ENCODE measurements around the gene EIF2D.
A peak's percentile ranks its signal among the peaks of the same experiment; 100 is the strongest.
"Not testable (repeated sequence)": the region's sequence is repeated elsewhere in the genome, so short reads cannot be mapped to it uniquely, and the experiment has no call there.

EIF2D gene

GRCh38 chr1:206651958-206652890 lies 40.0 kb upstream of the EIF2D start:
- Histone ChIP-seq H3K9me3 (replicated peaks; ENCODE audit: low read length) (no peaks in the 10 kb centered on the region), H3K9ac (ENCODE audit: low read depth, low read length) (no peak overlapping the region), H3K27me3 (ENCODE audit: control insufficient read depth, insufficient read depth, low read length) (no peaks in the 10 kb centered on the region), H3K36me3 (ENCODE audit: insufficient read depth, low read length) (peaks cover 20% of the 10 kb centered on the region), H3K4me3 (ENCODE audit: low read length) (no peak overlapping the region), H3K4me1 (ENCODE audit: control insufficient read depth, insufficient read depth, low read length) (peaks cover 6% of the 10 kb centered on the region), H3K4me2 (ENCODE audit: low read length) (no peak overlapping the region)

- no peaks in the 10 kb centered on the region for H3K9me3 ChIP-seq (replicated peaks; ENCODE audit: low read length)
- peaks cover 6% of the 10 kb centered on the region for H3K4me1 ChIP-seq (ENCODE audit: control insufficient read depth, insufficient read depth, low read length)
- no peak overlapping the region for H3K9ac ChIP-seq (ENCODE audit: low read depth, low read length)
- peaks cover 21% of the 10 kb centered on the region for H3K36me3 ChIP-seq (ENCODE audit: insufficient read depth, low read length)
- H3K4me3 ChIP-seq (ENCODE audit: low read length), result no peak overlapping the region
- no peaks in the 10 kb centered on the region for H3K27me3 ChIP-seq (ENCODE audit: control insufficient read depth, insufficient read depth, low read length)
- no peak overlapping the region for H3K4me2 ChIP-seq (ENCODE audit: low read length)
Observed at GRCh38 chr1:206651014-206651413, 38.7 kb upstream of the EIF2D start.

GRCh38 chr1:206649261-206649921 lies 37.1 kb upstream of the EIF2D start:
- H3K4me3 ChIP-seq (ENCODE audit: low read length), result no peak overlapping the region
- peaks cover 21% of the 10 kb centered on the region for H3K36me3 ChIP-seq (ENCODE audit: insufficient read depth, low read length)
- no peak overlapping the region for H3K9ac ChIP-seq (ENCODE audit: low read depth, low read length)
- no peaks in the 10 kb centered on the region for H3K9me3 ChIP-seq (replicated peaks; ENCODE audit: low read length)
- no peak overlapping the region for H3K4me2 ChIP-seq (ENCODE audit: low read length)
- H3K4me1 ChIP-seq (ENCODE audit: control insufficient read depth, insufficient read depth, low read length), result peaks cover 6% of the 10 kb centered on the region
- no peaks in the 10 kb centered on the region for H3K27me3 ChIP-seq (ENCODE audit: control insufficient read depth, insufficient read depth, low read length)

- Histone ChIP-seq H3K4me3 (ENCODE audit: low read length) (no peak overlapping the region), H3K9ac (ENCODE audit: low read depth, low read length) (no peak overlapping the region), H3K4me2 (ENCODE audit: low read length) (no peak overlapping the region), H3K36me3 (ENCODE audit: insufficient read depth, low read length) (peaks cover 25% of the 10 kb centered on the region), H3K9me3 (replicated peaks; ENCODE audit: low read length) (no peaks in the 10 kb centered on the region), H3K27me3 (ENCODE audit: control insufficient read depth, insufficient read depth, low read length) (no peaks in the 10 kb centered on the region), H3K4me1 (ENCODE audit: control insufficient read depth, insufficient read depth, low read length) (peaks cover under 1% of the 10 kb centered on the region)
Observed at GRCh38 chr1:206647224-206647623, 35.0 kb upstream of the EIF2D start.

- no peak overlapping the region for H3K4me2 ChIP-seq (ENCODE audit: low read length)
- no peaks in the 10 kb centered on the region for H3K27me3 ChIP-seq (ENCODE audit: control insufficient read depth, insufficient read depth, low read length)
- H3K4me1 ChIP-seq (ENCODE audit: control insufficient read depth, insufficient read depth, low read length), result no peaks in the 10 kb centered on the region
- no peak overlapping the region for H3K4me3 ChIP-seq (ENCODE audit: low read length)
- H3K36me3 ChIP-seq (ENCODE audit: insufficient read depth, low read length), result peaks cover 22% of the 10 kb centered on the region
- H3K9ac ChIP-seq (ENCODE audit: low read depth, low read length), result no peak overlapping the region
- H3K9me3 ChIP-seq (replicated peaks; ENCODE audit: low read length), result no peaks in the 10 kb centered on the region
Observed at GRCh38 chr1:206646504-206646903, 34.2 kb upstream of the EIF2D start.

GRCh38 chr1:206643118-206643698 lies 30.9 kb upstream of the EIF2D start:
- Histone ChIP-seq H3K36me3 (ENCODE audit: insufficient read depth, low read length) (peaks cover 20% of the 10 kb centered on the region), H3K4me2 (ENCODE audit: low read length) (no peak overlapping the region), H3K9ac (ENCODE audit: low read depth, low read length) (no peak overlapping the region), H3K4me3 (ENCODE audit: low read length) (no peak overlapping the region), H3K27me3 (ENCODE audit: control insufficient read depth, insufficient read depth, low read length) (no peaks in the 10 kb centered on the region), H3K9me3 (replicated peaks; ENCODE audit: low read length) (no peaks in the 10 kb centered on the region), H3K4me1 (ENCODE audit: control insufficient read depth, insufficient read depth, low read length) (peaks cover 7% of the 10 kb centered on the region)

- not testable (repeated sequence) for H3K27me3 ChIP-seq (ENCODE audit: control insufficient read depth, insufficient read depth, low read length)
- H3K4me1 ChIP-seq (ENCODE audit: control insufficient read depth, insufficient read depth, low read length), result peaks cover 13% of the 10 kb centered on the region
Observed at GRCh38 chr1:206642074-206642473, 29.8 kb upstream of the EIF2D start.

GRCh38 chr1:206637605-206638004 lies 25.3 kb upstream of the EIF2D start:
- H3K4me3 ChIP-seq (ENCODE audit: low read length), result peak overlapping the region; percentile 98
- H3K36me3 ChIP-seq (ENCODE audit: insufficient read depth, low read length), result peaks cover 5% of the 10 kb centered on the region
- no peaks in the 10 kb centered on the region for H3K27me3 ChIP-seq (ENCODE audit: control insufficient read depth, insufficient read depth, low read length)
- peak overlapping the region; percentile 88 for H3K9ac ChIP-seq (ENCODE audit: low read depth, low read length)
- H3K4me1 ChIP-seq (ENCODE audit: control insufficient read depth, insufficient read depth, low read length), result peaks cover 41% of the 10 kb centered on the region
- peak overlapping the region; percentile 95 for H3K4me2 ChIP-seq (ENCODE audit: low read length)
- H3K9me3 ChIP-seq (replicated peaks; ENCODE audit: low read length), result no peaks in the 10 kb centered on the region

More at GRCh38 chr1:206642074-206642473, 29.8 kb upstream of the EIF2D start:
- H3K4me2 ChIP-seq (ENCODE audit: low read length); H3K9ac ChIP-seq (ENCODE audit: low read depth, low read length); H3K9me3 ChIP-seq (replicated peaks; ENCODE audit: low read length); H3K4me3 ChIP-seq (ENCODE audit: low read length); H3K36me3 ChIP-seq (ENCODE audit: insufficient read depth, low read length): not testable (repeated sequence)

- Histone ChIP-seq H3K4me3 (ENCODE audit: low read length) (peak overlapping the region; percentile 98), H3K4me2 (ENCODE audit: low read length) (peak overlapping the region; percentile 95), H3K9ac (ENCODE audit: low read depth, low read length) (peak overlapping the region; percentile 88), H3K27me3 (ENCODE audit: control insufficient read depth, insufficient read depth, low read length) (no peaks in the 10 kb centered on the region), H3K4me1 (ENCODE audit: control insufficient read depth, insufficient read depth, low read length) (peaks cover 41% of the 10 kb centered on the region), H3K9me3 (replicated peaks; ENCODE audit: low read length) (no peaks in the 10 kb centered on the region), H3K36me3 (ENCODE audit: insufficient read depth, low read length) (peaks cover 5% of the 10 kb centered on the region)
Observed at GRCh38 chr1:206636671-206637070, 24.4 kb upstream of the EIF2D start.

GRCh38 chr1:206635978-206636345 lies 23.7 kb upstream of the EIF2D start:
- H3K4me1 ChIP-seq (ENCODE audit: control insufficient read depth, insufficient read depth, low read length), result peaks cover 41% of the 10 kb centered on the region
- peak overlapping the region; percentile 95 for H3K4me2 ChIP-seq (ENCODE audit: low read length)
- H3K9me3 ChIP-seq (replicated peaks; ENCODE audit: low read length), result no peaks in the 10 kb centered on the region
- H3K27me3 ChIP-seq (ENCODE audit: control insufficient read depth, insufficient read depth, low read length), result no peaks in the 10 kb centered on the region
- H3K9ac ChIP-seq (ENCODE audit: low read depth, low read length), result peak overlapping the region; percentile 88
- peaks cover 5% of the 10 kb centered on the region for H3K36me3 ChIP-seq (ENCODE audit: insufficient read depth, low read length)
- peak overlapping the region; percentile 98 for H3K4me3 ChIP-seq (ENCODE audit: low read length)

- Histone ChIP-seq H3K27me3 (ENCODE audit: control insufficient read depth, insufficient read depth, low read length) (no peaks in the 10 kb centered on the region), H3K36me3 (ENCODE audit: insufficient read depth, low read length) (peaks cover 5% of the 10 kb centered on the region), H3K9ac (ENCODE audit: low read depth, low read length) (peak within 1 kb of the TSS; percentile 88), H3K4me2 (ENCODE audit: low read length) (peak within 1 kb of the TSS; percentile 95), H3K9me3 (replicated peaks; ENCODE audit: low read length) (no peaks in the 10 kb centered on the region), H3K4me1 (ENCODE audit: control insufficient read depth, insufficient read depth, low read length) (peaks cover 41% of the 10 kb centered on the region), H3K4me3 (ENCODE audit: low read length) (peak within 1 kb of the TSS; percentile 98)
Observed at GRCh38 chr1:206635080-206635977, 23.1 kb upstream of the EIF2D start, which contains the start of gene DYRK3. TSS of gene DYRK3 (plus strand) at chr1:206635536. CDS start at chr1:206635704, 168 bp downstream.

Data from skeletal muscle satellite cell (primary cell).